ENCODE data around the gene NUP98. TPM values are rescaled to one million over a fixed set of nuclear protein-coding genes. Genes with fewer than 3 reads are reported as not detected.

Gene NUP98
- total and polyA plus RNA-seq, 4 donors = 16.3 to 78.6 (median 45.3) TPM

GRCh38 chr11:3685923-3686322 is 111.4 kb downstream of the NUP98 start:
- no peaks in the 10 kb centered on the region for H3K4me1 ChIP-seq (ENCODE audit: control insufficient read depth in 1 of 2, insufficient read depth in 2 of 2, low read length in 2 of 2)
- H3K4me3 ChIP-seq (ENCODE audit: low read length in 2 of 2) = no peak overlapping the region
- H3K36me3 ChIP-seq (ENCODE audit: control insufficient read depth in 1 of 2, insufficient read depth in 2 of 2, low read length in 1 of 2) = peaks cover 6 to 15% of the 10 kb centered on the region in 2 donors
- H3K27ac ChIP-seq (ENCODE audit: low read depth in 1 of 2, low read length in 2 of 2) = no peak overlapping the region
- no peaks in the 10 kb centered on the region for H3K27me3 ChIP-seq (ENCODE audit: control insufficient read depth in 1 of 2, insufficient read depth in 2 of 2, low read length in 1 of 2)
- H3K9me3 ChIP-seq (ENCODE audit: control insufficient read depth, low read length) = no peaks in the 10 kb centered on the region
- no peak for ATAC-seq (ENCODE audit: low FRiP score)
- intact Hi-C loops (cut with DNase I) = no loop called here
- no peak for DNase-seq
- WGBS, 2 donors = 61 to 66% methylated on average over 7 of the region's 7 CpGs

GRCh38 chr11:3684819-3685172 is 112.6 kb downstream of the NUP98 start:
- no peaks in the 10 kb centered on the region for H3K27me3 ChIP-seq (ENCODE audit: control insufficient read depth in 1 of 2, insufficient read depth in 2 of 2, low read length in 1 of 2)
- WGBS, 2 donors = 27% methylated on average over 2 of the region's 2 CpGs
- ATAC-seq (ENCODE audit: low FRiP score) = no peak
- no peaks in the 10 kb centered on the region for H3K4me1 ChIP-seq (ENCODE audit: control insufficient read depth in 1 of 2, insufficient read depth in 2 of 2, low read length in 2 of 2)
- no peaks in the 10 kb centered on the region for H3K9me3 ChIP-seq (ENCODE audit: control insufficient read depth, low read length)
- no peak for DNase-seq
- H3K36me3 ChIP-seq (ENCODE audit: control insufficient read depth in 1 of 2, insufficient read depth in 2 of 2, low read length in 1 of 2) = peaks cover 6 to 15% of the 10 kb centered on the region in 2 donors
- no peak overlapping the region for H3K4me3 ChIP-seq (ENCODE audit: low read length in 2 of 2)
- intact Hi-C loops (cut with DNase I) = no loop called here
- H3K27ac ChIP-seq (ENCODE audit: low read depth in 1 of 2, low read length in 2 of 2) = no peak overlapping the region

DNA sequence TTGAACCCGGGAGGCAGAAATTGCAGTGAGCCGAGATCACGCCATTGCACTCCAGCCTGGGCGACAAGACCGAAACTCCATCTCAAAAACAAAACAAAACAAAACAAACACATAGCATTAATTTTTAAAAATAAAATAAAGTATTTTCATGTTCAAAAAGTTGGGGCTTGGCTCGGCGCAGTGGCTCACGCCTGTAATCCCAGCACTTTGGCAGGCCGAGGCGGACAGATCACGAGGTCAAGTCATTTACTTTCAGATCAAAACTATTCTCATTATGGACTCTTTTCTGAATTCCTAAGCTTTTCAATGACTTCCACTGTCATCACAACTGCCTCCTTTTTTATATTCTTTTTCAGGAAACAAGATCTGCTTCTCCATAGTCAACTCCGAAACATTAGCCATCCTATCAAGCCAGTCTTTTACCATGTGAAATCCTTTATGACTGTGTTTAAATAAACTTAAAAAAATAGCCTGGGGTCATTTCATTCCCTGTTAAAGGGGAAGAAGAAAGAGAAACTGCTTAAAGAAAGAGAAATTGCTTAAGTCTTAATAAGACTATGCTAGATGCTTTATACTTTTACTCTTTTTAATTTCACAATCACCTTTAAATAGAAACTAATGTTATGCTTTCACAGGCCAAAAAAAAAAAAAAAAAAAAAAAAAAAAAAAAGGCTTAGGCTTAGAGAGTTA is 113.1 kb downstream of the NUP98 start:
- Histone ChIP-seq H3K36me3 (ENCODE audit: control insufficient read depth in 1 of 2, insufficient read depth in 2 of 2, low read length in 1 of 2) (peaks cover 6 to 15% of the 10 kb centered on the region in 2 donors), H3K4me1 (ENCODE audit: control insufficient read depth in 1 of 2, insufficient read depth in 2 of 2, low read length in 2 of 2) (no peaks in the 10 kb centered on the region), H3K4me3 (ENCODE audit: low read length in 2 of 2) (no peak overlapping the region), H3K27me3 (ENCODE audit: control insufficient read depth in 1 of 2, insufficient read depth in 2 of 2, low read length in 1 of 2) (no peaks in the 10 kb centered on the region), H3K9me3 (ENCODE audit: control insufficient read depth, low read length) (no peaks in the 10 kb centered on the region), H3K27ac (ENCODE audit: low read depth in 1 of 2, low read length in 2 of 2) (no peak overlapping the region)
- 96 to 98% methylated on average over 12 of the region's 12 CpGs for WGBS, 2 donors
- DNase-seq = no peak
- intact Hi-C loops (cut with DNase I) = no loop called here
- ATAC-seq (ENCODE audit: low FRiP score) = no peak

GRCh38 chr11:3683039-3683438 is 114.3 kb downstream of the NUP98 start:
- DNase-seq (no peak), ATAC-seq (ENCODE audit: low FRiP score) (no peak)
- Histone ChIP-seq H3K27ac (ENCODE audit: low read depth in 1 of 2, low read length in 2 of 2) (no peak overlapping the region), H3K4me3 (ENCODE audit: low read length in 2 of 2) (no peak overlapping the region), H3K9me3 (ENCODE audit: control insufficient read depth, low read length) (no peaks in the 10 kb centered on the region), H3K36me3 (ENCODE audit: control insufficient read depth in 1 of 2, insufficient read depth in 2 of 2, low read length in 1 of 2) (peaks cover 9 to 17% of the 10 kb centered on the region in 2 donors), H3K4me1 (ENCODE audit: control insufficient read depth in 1 of 2, insufficient read depth in 2 of 2, low read length in 2 of 2) (no peaks in the 10 kb centered on the region), H3K27me3 (ENCODE audit: control insufficient read depth in 1 of 2, insufficient read depth in 2 of 2, low read length in 1 of 2) (no peaks in the 10 kb centered on the region)
- intact Hi-C loops (cut with DNase I) = no loop called here
- WGBS, 2 donors = 94 to 95% methylated on average over 9 of the region's 9 CpGs

GRCh38 chr11:3679077-3679476 is 118.3 kb downstream of the NUP98 start:
- 95 to 97% methylated on average over 3 of the region's 3 CpGs for WGBS, 2 donors
- Histone ChIP-seq H3K36me3 (ENCODE audit: control insufficient read depth in 1 of 2, insufficient read depth in 2 of 2, low read length in 1 of 2) (peaks cover 14 to 22% of the 10 kb centered on the region in 2 donors), H3K4me3 (ENCODE audit: low read length in 2 of 2) (no peak overlapping the region), H3K27me3 (ENCODE audit: control insufficient read depth in 1 of 2, insufficient read depth in 2 of 2, low read length in 1 of 2) (no peaks in the 10 kb centered on the region), H3K4me1 (ENCODE audit: control insufficient read depth in 1 of 2, insufficient read depth in 2 of 2, low read length in 2 of 2) (no peaks in the 10 kb centered on the region), H3K9me3 (ENCODE audit: control insufficient read depth, low read length) (no peaks in the 10 kb centered on the region), H3K27ac (ENCODE audit: low read depth in 1 of 2, low read length in 2 of 2) (no peak overlapping the region)
- ATAC-seq (ENCODE audit: low FRiP score) = no peak
- intact Hi-C loops (cut with DNase I) = no loop called here
- no peak for DNase-seq

- WGBS, 2 donors = 86 to 93% methylated on average over 11 of the region's 11 CpGs
- DNase-seq = no peak
- no peaks in the 10 kb centered on the region for H3K4me1 ChIP-seq (ENCODE audit: control insufficient read depth in 1 of 2, insufficient read depth in 2 of 2, low read length in 2 of 2)
- H3K36me3 ChIP-seq (ENCODE audit: control insufficient read depth in 1 of 2, insufficient read depth in 2 of 2, low read length in 1 of 2) = peaks cover 14 to 15% of the 10 kb centered on the region in 2 donors
- intact Hi-C loops (cut with DNase I) = no loop called here
- no peak overlapping the region for H3K4me3 ChIP-seq (ENCODE audit: low read length in 2 of 2)
- no peak overlapping the region for H3K27ac ChIP-seq (ENCODE audit: low read depth in 1 of 2, low read length in 2 of 2)
- no peak for ATAC-seq (ENCODE audit: low FRiP score)
- no peaks in the 10 kb centered on the region for H3K27me3 ChIP-seq (ENCODE audit: control insufficient read depth in 1 of 2, insufficient read depth in 2 of 2, low read length in 1 of 2)
- H3K9me3 ChIP-seq (ENCODE audit: control insufficient read depth, low read length) = no peaks in the 10 kb centered on the region
Measured at GRCh38 chr11:3675971-3676370, 121.4 kb downstream of the NUP98 start.

DNA sequence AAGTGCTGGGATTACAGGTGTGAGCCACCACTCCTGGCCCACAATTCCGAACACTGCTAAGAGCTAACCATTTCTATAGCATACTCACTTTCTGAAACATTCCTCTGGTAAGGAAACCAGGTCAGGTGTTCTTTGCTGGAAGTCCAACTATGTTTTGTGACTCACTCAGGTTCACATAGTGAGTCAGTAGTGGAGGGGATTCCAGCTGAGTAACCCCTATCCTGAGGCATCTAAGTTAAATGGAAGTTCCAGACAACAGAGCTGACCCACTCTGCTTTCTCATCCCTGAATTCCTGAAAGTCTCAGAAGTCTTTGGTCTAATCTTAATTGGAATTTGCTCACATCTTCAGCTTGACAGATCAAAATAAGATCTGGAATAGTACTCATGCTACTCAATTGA is 123.2 kb downstream of the NUP98 start:
- DNase-seq (no peak), ATAC-seq (ENCODE audit: low FRiP score) (no peak)
- Histone ChIP-seq H3K27ac (ENCODE audit: low read depth in 1 of 2, low read length in 2 of 2) (no peak overlapping the region), H3K27me3 (ENCODE audit: control insufficient read depth in 1 of 2, insufficient read depth in 2 of 2, low read length in 1 of 2) (no peaks in the 10 kb centered on the region), H3K36me3 (ENCODE audit: control insufficient read depth in 1 of 2, insufficient read depth in 2 of 2, low read length in 1 of 2) (peaks cover 14 to 19% of the 10 kb centered on the region in 2 donors), H3K4me3 (ENCODE audit: low read length in 2 of 2) (no peak overlapping the region), H3K4me1 (ENCODE audit: control insufficient read depth in 1 of 2, insufficient read depth in 2 of 2, low read length in 2 of 2) (no peaks in the 10 kb centered on the region), H3K9me3 (ENCODE audit: control insufficient read depth, low read length) (no peaks in the 10 kb centered on the region)
- WGBS, 2 donors = 98 to 100% methylated on average over 1 of the region's 1 CpG
- intact Hi-C loops (cut with DNase I) = no loop called here

- Histone ChIP-seq H3K4me1 (ENCODE audit: control insufficient read depth in 1 of 2, insufficient read depth in 2 of 2, low read length in 2 of 2) (no peaks in the 10 kb centered on the region), H3K27me3 (ENCODE audit: control insufficient read depth in 1 of 2, insufficient read depth in 2 of 2, low read length in 1 of 2) (no peaks in the 10 kb centered on the region), H3K4me3 (ENCODE audit: low read length in 2 of 2) (no peak within 1 kb of the TSS), H3K9me3 (ENCODE audit: control insufficient read depth, low read length) (no peaks in the 10 kb centered on the region), H3K36me3 (ENCODE audit: control insufficient read depth in 1 of 2, insufficient read depth in 2 of 2, low read length in 1 of 2) (peaks cover 7 to 19% of the 10 kb centered on the region in 2 donors), H3K27ac (ENCODE audit: low read depth in 1 of 2, low read length in 2 of 2) (no peak within 1 kb of the TSS)
- no peak for DNase-seq
- ATAC-seq (ENCODE audit: low FRiP score) = no peak
- intact Hi-C loops (cut with DNase I) = no loop called here
- WGBS, 2 donors = 55 to 63% methylated on average over 9 of the region's 9 CpGs
Measured at GRCh38 chr11:3671334-3672254, 125.8 kb downstream of the NUP98 start, which contains the start of gene CHRNA10. TSS of gene CHRNA10 (minus strand) at chr11:3671384. CDS start at chr11:3671312, 72 bp downstream.

Data from aorta (tissue), 5 donors.